Calu3 (cell line): ENCODE results near the gene MAP2K3. TPM values are rescaled to one million over a fixed set of nuclear protein-coding genes. Genes with fewer than 3 reads are reported as not detected.
"Not testable (repeated sequence)": the region's sequence is repeated elsewhere in the genome, so short reads cannot be mapped to it uniquely, and the experiment has no call there.

Experiments used
- BruUV-seq: library from RNA; stranded (reverse); fragments of 400-500 nt; replicated peaks from 2 replicates; lab custom pipeline; 2021; lab: Mats Ljungman, UMichigan
- CTCF ChIA-PET: fragments of 300-600 bp; sonication (Branson Sonifier 250); formaldehyde crosslinking; loops from one replicate; lab custom pipeline; 2022; ENCODE audit warnings: antibody characterized with exemption; lab: Charles Lee
- DNase-seq: peaks from one replicate; pipeline ENCODE4 v3.0.0; 2022
- H3K27ac Mint-ChIP-seq: one replicate; pipeline ENCODE4 v1.8.0; 2022; ENCODE audit warnings: mixed read lengths; ENCODE audit not compliant: unreplicated experiment
- H3K27me3 Mint-ChIP-seq: one replicate; pipeline ENCODE4 v1.8.0; 2022; ENCODE audit warnings: mixed read lengths; ENCODE audit not compliant: unreplicated experiment
- H3K36me3 Mint-ChIP-seq: one replicate; pipeline ENCODE4 v1.8.0; 2022; ENCODE audit warnings: mild to moderate bottlenecking, moderate library complexity, mixed read lengths; ENCODE audit not compliant: insufficient read depth, unreplicated experiment
- H3K4me1 Mint-ChIP-seq: one replicate; pipeline ENCODE4 v1.8.0; 2022; ENCODE audit warnings: mild to moderate bottlenecking, low read depth, mixed read lengths; ENCODE audit not compliant: unreplicated experiment
- H3K4me3 Mint-ChIP-seq: one replicate; pipeline ENCODE4 v1.8.0; 2022; ENCODE audit warnings: mild to moderate bottlenecking, low read depth, moderate library complexity, mixed read lengths; ENCODE audit not compliant: unreplicated experiment
- H3K9me3 Mint-ChIP-seq: one replicate; pipeline ENCODE4 v1.8.0; 2022; ENCODE audit warnings: low read depth, mixed read lengths; ENCODE audit not compliant: unreplicated experiment
- intact Hi-C: fragments of 100-400 bp; cut with micrococcal nuclease; formaldehyde crosslinking; loops from one replicate; pipeline ENCODE4 v1.10.0; 2022; ENCODE audit not compliant: unreplicated experiment
- total RNA-seq: library from RNA; stranded (reverse); gene quantifications from 2 replicates; pipeline ENCODE4 v1.2.3, GENCODE V29; 2022

MAP2K3 gene
- total RNA-seq, 1 experiment from 2014 or later = 93.5 TPM

GRCh38 chr17:21305431-21306180, 21.1 kb downstream of the MAP2K3 start:
- H3K4me3 Mint-ChIP-seq, H3K4me1 Mint-ChIP-seq, DNase-seq, H3K27me3 Mint-ChIP-seq, intact Hi-C loops, BruUV-seq, H3K27ac Mint-ChIP-seq, H3K9me3 Mint-ChIP-seq: not testable (repeated sequence)
- peaks cover 51% of the 10 kb centered on the region for H3K36me3 Mint-ChIP-seq
- CTCF ChIA-PET = interaction anchor here (0.6 kb wide), 1 partner anchor 174 kb away, joined by 3 read pairs; no protein-coding TSS in a partner anchor

- H3K9me3 Mint-ChIP-seq, H3K27me3 Mint-ChIP-seq, CTCF ChIA-PET, BruUV-seq, H3K27ac Mint-ChIP-seq, intact Hi-C loops, DNase-seq, H3K4me1 Mint-ChIP-seq, H3K4me3 Mint-ChIP-seq: not testable (repeated sequence)
- H3K36me3 Mint-ChIP-seq = peaks cover 62% of the 10 kb centered on the region
These were observed 22.2 kb downstream of the MAP2K3 start for GRCh38 chr17:21306611-21307272.

- CTCF ChIA-PET, H3K9me3 Mint-ChIP-seq, H3K27ac Mint-ChIP-seq, BruUV-seq, intact Hi-C loops, DNase-seq, H3K4me3 Mint-ChIP-seq, H3K4me1 Mint-ChIP-seq, H3K27me3 Mint-ChIP-seq: not testable (repeated sequence)
- H3K36me3 Mint-ChIP-seq = peaks cover 64% of the 10 kb centered on the region
These were observed 22.7 kb downstream of the MAP2K3 start for GRCh38 chr17:21307273-21307625.

GRCh38 chr17:21308931-21309381, 24.4 kb downstream of the MAP2K3 start:
- H3K9me3 Mint-ChIP-seq, H3K27me3 Mint-ChIP-seq, DNase-seq, H3K4me3 Mint-ChIP-seq, BruUV-seq, intact Hi-C loops, CTCF ChIA-PET, H3K27ac Mint-ChIP-seq: not testable (repeated sequence)
- Mint-ChIP-seq H3K36me3 (peaks cover 66% of the 10 kb centered on the region), H3K4me1 (peaks cover 16% of the 10 kb centered on the region)

GRCh38 chr17:21310061-21310765, 25.7 kb downstream of the MAP2K3 start:
- BruUV-seq, DNase-seq, intact Hi-C loops, H3K9me3 Mint-ChIP-seq, H3K27ac Mint-ChIP-seq, H3K27me3 Mint-ChIP-seq, H3K4me3 Mint-ChIP-seq, CTCF ChIA-PET: not testable (repeated sequence)
- Mint-ChIP-seq H3K4me1 (peaks cover 16% of the 10 kb centered on the region), H3K36me3 (peaks cover 70% of the 10 kb centered on the region)

GRCh38 chr17:21310766-21311602, 26.5 kb downstream of the MAP2K3 start:
- intact Hi-C loops, H3K9me3 Mint-ChIP-seq, H3K4me3 Mint-ChIP-seq, DNase-seq, BruUV-seq, CTCF ChIA-PET, H3K27me3 Mint-ChIP-seq, H3K27ac Mint-ChIP-seq: not testable (repeated sequence)
- Mint-ChIP-seq H3K4me1 (peaks cover 16% of the 10 kb centered on the region), H3K36me3 (peaks cover 63% of the 10 kb centered on the region)
